MM.1S (cell line): ENCODE results near the gene MAPKAP1.

Experiments
- DNase-seq: peaks from one replicate; pipeline ENCODE4 v3.0.0-alpha.2; 2015
- H2AFZ ChIP-seq: fragments of 300-600 bp; sonication (generic); 2 replicates; pipeline ENCODE4 v1.6.0; 2016; ENCODE audit warnings: antibody characterized with exemption, low read length
- H3F3A ChIP-seq: fragments of 300-600 bp; sonication (generic); 2 replicates; pipeline ENCODE4 v1.6.1; 2016; ENCODE audit warnings: mild to moderate bottlenecking, antibody characterized with exemption, low read length, moderate library complexity, mixed read lengths; ENCODE audit not compliant: insufficient read depth
- H3K27ac ChIP-seq: fragments of 300-600 bp; sonication (generic); 2 replicates; pipeline ENCODE4 v1.5.1; 2016; ENCODE audit warnings: mild to moderate bottlenecking, low read length
- H3K27me3 ChIP-seq: fragments of 300-600 bp; sonication (generic); replicated peaks from 2 replicates; pipeline ENCODE4 v1.6.0; 2016; ENCODE audit warnings: low read length; ENCODE audit not compliant: insufficient read depth
- H3K36me3 ChIP-seq: fragments of 300-600 bp; sonication (generic); replicated peaks from 2 replicates; pipeline ENCODE4 v1.6.1; 2016; ENCODE audit warnings: mild to moderate bottlenecking, low read length, mixed read lengths; ENCODE audit not compliant: insufficient read depth
- H3K4me1 ChIP-seq: fragments of 300-600 bp; sonication (generic); 2 replicates; pipeline ENCODE4 v1.6.1; 2016; ENCODE audit warnings: low read length, mixed read lengths
- H3K4me2 ChIP-seq: fragments of 300-600 bp; sonication (generic); 2 replicates; pipeline ENCODE4 v1.6.0; 2016; ENCODE audit warnings: low read depth, low read length
- H3K4me3 ChIP-seq: fragments of 300-600 bp; sonication (generic); 2 replicates; pipeline ENCODE4 v1.5.1; 2016; ENCODE audit warnings: low read length, mixed read lengths
- H3K79me2 ChIP-seq: fragments of 300-600 bp; sonication (generic); 2 replicates; pipeline ENCODE4 v1.6.1; 2016; ENCODE audit warnings: mixed run types, low read length, mixed read lengths
- H3K9ac ChIP-seq: fragments of 300-600 bp; sonication (generic); 2 replicates; pipeline ENCODE4 v1.6.1; 2016; ENCODE audit warnings: low read length, mixed read lengths
- H3K9me2 ChIP-seq: fragments of 300-600 bp; sonication (generic); replicated peaks from 2 replicates; pipeline ENCODE4 v1.6.1; 2016; ENCODE audit warnings: mild to moderate bottlenecking, low read length, mixed read lengths; ENCODE audit not compliant: insufficient read depth
- H3K9me3 ChIP-seq: fragments of 300-600 bp; sonication (generic); replicated peaks from 2 replicates; pipeline ENCODE4 v1.6.1; 2016; ENCODE audit warnings: mild to moderate bottlenecking, low read length, mixed read lengths; ENCODE audit not compliant: insufficient read depth
- H4K20me1 ChIP-seq: fragments of 300-600 bp; sonication (generic); 2 replicates; pipeline ENCODE4 v1.6.1; 2016; ENCODE audit warnings: mild to moderate bottlenecking, low read length, moderate library complexity, mixed read lengths; ENCODE audit not compliant: insufficient read depth
- CTCF ChIP-seq: fragments of 300-600 bp; sonication (generic); IDR thresholded peaks from 2 replicates; pipeline ENCODE4 v1.5.1; 2016; ENCODE audit warnings: antibody characterized with exemption, low read length, mixed read lengths
- EZH2 ChIP-seq: fragments of 300-600 bp; sonication (generic); optimal IDR thresholded peaks from 2 replicates; pipeline ENCODE3; 2017; ENCODE audit warnings: low read depth, mild to moderate bottlenecking, antibody characterized with exemption, low read length, mixed read lengths
- EZH2phosphoT487 ChIP-seq: fragments of 300-600 bp; sonication (generic); IDR thresholded peaks from 2 replicates; pipeline ENCODE4 v1.6.1; 2018; ENCODE audit warnings: antibody characterized with exemption, low read length

The MAPKAP1 gene

GRCh38 chr9:125387861-125388524 is 319.0 kb downstream of the MAPKAP1 start:
- no peaks in the 10 kb centered on the region for H3K27me3 ChIP-seq
- H3K4me2 ChIP-seq = no peak overlapping the region
- no peak overlapping the region for H3K4me3 ChIP-seq
- DNase-seq = no peak
- no peaks in the 10 kb centered on the region for H3K36me3 ChIP-seq
- H3K9me3 ChIP-seq = no peaks in the 10 kb centered on the region
- H4K20me1 ChIP-seq = no peaks in the 10 kb centered on the region
- H3K79me2 ChIP-seq = no peaks in the 10 kb centered on the region
- H3K27ac ChIP-seq = no peak overlapping the region
- H3K4me1 ChIP-seq = no peaks in the 10 kb centered on the region
- no peaks in the 10 kb centered on the region for H3F3A ChIP-seq
- H3K9me2 ChIP-seq = no peaks in the 10 kb centered on the region
- no peak overlapping the region for H3K9ac ChIP-seq
- TF ChIP-seq EZH2 = no peak
- no peak for TF ChIP-seq CTCF
- no peak for TF ChIP-seq EZH2phosphoT487
- no peak overlapping the region for H2AFZ ChIP-seq
